Fibroblast of lung (primary cell): Measurements from ENCODE around the gene TLL1. TPM values are rescaled to one million over a fixed set of nuclear protein-coding genes. Genes with fewer than 3 reads are reported as not detected.
A peak's percentile ranks its signal among the peaks of the same experiment; 100 is the strongest.

Experiments
- DNase-seq, 2 donors: peaks; one replicate each; pipeline versions ENCODE4 v3.0.0 to v3.0.0-alpha.2; 2010; ENCODE audit warnings: low read depth in 2 of 2
- H2AFZ ChIP-seq: 2 replicates; pipeline ENCODE4 v1.5.1; 2012; ENCODE audit warnings: low read length, control low read depth, inconsistent platforms
- H3K27ac ChIP-seq: 2 replicates; pipeline ENCODE4 v1.5.1; 2011; ENCODE audit warnings: low read length, control low read depth; ENCODE audit not compliant: insufficient read depth
- H3K27me3 ChIP-seq: 2 replicates; pipeline ENCODE4 v1.5.1; 2011; ENCODE audit warnings: mild to moderate bottlenecking, low read length; ENCODE audit not compliant: control insufficient read depth, insufficient read depth
- H3K36me3 ChIP-seq: 2 replicates; pipeline ENCODE4 v1.5.1; 2011; ENCODE audit warnings: low read length; ENCODE audit not compliant: control insufficient read depth, insufficient read depth
- H3K4me1 ChIP-seq: 2 replicates; pipeline ENCODE4 v1.5.1; 2011; ENCODE audit warnings: low read length; ENCODE audit not compliant: control insufficient read depth, insufficient read depth; ENCODE audit errors: extremely low read depth
- H3K4me2 ChIP-seq: 2 replicates; pipeline ENCODE4 v1.5.1; 2011; ENCODE audit warnings: low read length, control low read depth; ENCODE audit not compliant: insufficient read depth; ENCODE audit errors: extremely low read depth
- H3K4me3 ChIP-seq, 4 experiments: fragments of 200-600 bp in 1 of 4; sonication (generic) in 1 of 4; replicated peaks in 1 of 4; 2 replicates each; pipeline ENCODE4 v1.5.1; 2011 to 2016; ENCODE audit warnings: low read length in 4 of 4, low read depth in 3 of 4, mild to moderate bottlenecking in 3 of 4, control low read depth in 2 of 4, inconsistent platforms in 1 of 4, mixed read lengths in 1 of 4; ENCODE audit not compliant: insufficient read depth in 1 of 4; ENCODE audit errors: control extremely low read depth in 1 of 4
- H3K79me2 ChIP-seq: 2 replicates; pipeline ENCODE4 v1.5.1; 2012; ENCODE audit warnings: mild to moderate bottlenecking, low read length, inconsistent platforms; ENCODE audit not compliant: control insufficient read depth, insufficient read depth
- H3K9ac ChIP-seq: 2 replicates; pipeline ENCODE4 v1.5.1; 2011; ENCODE audit warnings: mild to moderate bottlenecking, low read length, control low read depth; ENCODE audit not compliant: insufficient read depth
- H3K9me3 ChIP-seq: 2 replicates; pipeline ENCODE4 v1.5.1; 2012; ENCODE audit warnings: low read depth, low read length; ENCODE audit not compliant: control insufficient read depth, insufficient read depth
- H4K20me1 ChIP-seq: 2 replicates; pipeline ENCODE4 v1.5.1; 2011; ENCODE audit warnings: low read length; ENCODE audit not compliant: control insufficient read depth, insufficient read depth; ENCODE audit errors: extremely low read depth
- EZH2 ChIP-seq: IDR thresholded peaks from 2 replicates; pipeline ENCODE4 v1.5.1; 2012; ENCODE audit warnings: low read length, control low read depth, mild to moderate bottlenecking; ENCODE audit errors: missing control alignments
- polyA plus RNA-seq, 2 donors: library from polyadenylated mRNA; depleted of rRNA in 1 of 2; stranded (reverse) in 1 of 2; unstranded in 1 of 2; fragments of >200 nt; gene quantifications; 2 replicates each; pipeline ENCODE4 v1.2.1, GENCODE V29; 2011 to 2012; ENCODE audit warnings: missing spikeins in 1 of 2
- total RNA-seq: library from RNA; depleted of rRNA; stranded (reverse); fragments of >200 nt; gene quantifications from 2 replicates; pipeline ENCODE4 v1.2.1, GENCODE V29; 2014
- TF ChIP-seq, protein P1 (sequence below), 2 donors: IDR thresholded peaks in 1 of 2; conservative IDR thresholded peaks in 1 of 2; 1 replicate in 1 of 2; 2 replicates in 1 of 2; pipeline ENCODE4 v1.5.1; 2011 to 2012; ENCODE audit warnings: low read length in 2 of 2, control low read depth in 1 of 2, inconsistent platforms in 1 of 2, low read depth in 1 of 2, mild to moderate bottlenecking in 1 of 2

TLL1 gene
- total and polyA plus RNA-seq, 2 donors (not counting 1 experiment from before 2014, with no cell fraction given), result 0.33 to 2.7 TPM

DNA sequence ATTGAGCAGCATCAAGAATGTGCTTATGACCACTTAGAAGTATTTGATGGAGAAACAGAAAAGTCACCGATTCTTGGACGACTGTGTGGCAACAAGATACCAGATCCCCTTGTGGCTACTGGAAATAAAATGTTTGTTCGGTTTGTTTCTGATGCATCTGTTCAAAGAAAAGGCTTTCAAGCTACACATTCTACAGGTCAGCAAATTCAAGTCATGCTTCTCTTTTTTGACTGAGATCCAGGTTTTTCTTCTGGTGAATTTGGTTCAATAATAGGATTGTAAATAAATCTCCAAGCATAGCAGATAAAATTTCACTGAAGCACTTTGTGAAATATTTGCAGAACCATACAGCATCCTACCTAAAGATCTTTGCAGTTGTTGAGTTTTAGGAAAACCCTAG is 218.1 kb downstream of the TLL1 start:
- H2AFZ ChIP-seq, result no peak overlapping the region
- H3K9me3 ChIP-seq, result no peaks in the 10 kb centered on the region
- no peak overlapping the region for H3K9ac ChIP-seq
- H3K4me2 ChIP-seq, result no peak overlapping the region
- no peaks in the 10 kb centered on the region for H3K36me3 ChIP-seq
- no peak overlapping the region for H3K27ac ChIP-seq
- DNase-seq, result peak in 1 of 2 donors; percentile 1
- no peaks in the 10 kb centered on the region for H3K4me1 ChIP-seq
- no peaks in the 10 kb centered on the region for H3K27me3 ChIP-seq
- H3K4me3 ChIP-seq, result no peak overlapping the region
- TF ChIP-seq, protein P1, sequence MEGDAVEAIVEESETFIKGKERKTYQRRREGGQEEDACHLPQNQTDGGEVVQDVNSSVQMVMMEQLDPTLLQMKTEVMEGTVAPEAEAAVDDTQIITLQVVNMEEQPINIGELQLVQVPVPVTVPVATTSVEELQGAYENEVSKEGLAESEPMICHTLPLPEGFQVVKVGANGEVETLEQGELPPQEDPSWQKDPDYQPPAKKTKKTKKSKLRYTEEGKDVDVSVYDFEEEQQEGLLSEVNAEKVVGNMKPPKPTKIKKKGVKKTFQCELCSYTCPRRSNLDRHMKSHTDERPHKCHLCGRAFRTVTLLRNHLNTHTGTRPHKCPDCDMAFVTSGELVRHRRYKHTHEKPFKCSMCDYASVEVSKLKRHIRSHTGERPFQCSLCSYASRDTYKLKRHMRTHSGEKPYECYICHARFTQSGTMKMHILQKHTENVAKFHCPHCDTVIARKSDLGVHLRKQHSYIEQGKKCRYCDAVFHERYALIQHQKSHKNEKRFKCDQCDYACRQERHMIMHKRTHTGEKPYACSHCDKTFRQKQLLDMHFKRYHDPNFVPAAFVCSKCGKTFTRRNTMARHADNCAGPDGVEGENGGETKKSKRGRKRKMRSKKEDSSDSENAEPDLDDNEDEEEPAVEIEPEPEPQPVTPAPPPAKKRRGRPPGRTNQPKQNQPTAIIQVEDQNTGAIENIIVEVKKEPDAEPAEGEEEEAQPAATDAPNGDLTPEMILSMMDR (conservative IDR thresholded peaks at IDR 0.05 in 1 of 2, IDR thresholded peaks at IDR 0.05 in 1 of 2; ENCODE audit: low read depth in 1 of 2, low read length in 2 of 2), result no peak
- no peak for TF ChIP-seq EZH2
- no peaks in the 10 kb centered on the region for H4K20me1 ChIP-seq
- no peaks in the 10 kb centered on the region for H3K79me2 ChIP-seq

DNA sequence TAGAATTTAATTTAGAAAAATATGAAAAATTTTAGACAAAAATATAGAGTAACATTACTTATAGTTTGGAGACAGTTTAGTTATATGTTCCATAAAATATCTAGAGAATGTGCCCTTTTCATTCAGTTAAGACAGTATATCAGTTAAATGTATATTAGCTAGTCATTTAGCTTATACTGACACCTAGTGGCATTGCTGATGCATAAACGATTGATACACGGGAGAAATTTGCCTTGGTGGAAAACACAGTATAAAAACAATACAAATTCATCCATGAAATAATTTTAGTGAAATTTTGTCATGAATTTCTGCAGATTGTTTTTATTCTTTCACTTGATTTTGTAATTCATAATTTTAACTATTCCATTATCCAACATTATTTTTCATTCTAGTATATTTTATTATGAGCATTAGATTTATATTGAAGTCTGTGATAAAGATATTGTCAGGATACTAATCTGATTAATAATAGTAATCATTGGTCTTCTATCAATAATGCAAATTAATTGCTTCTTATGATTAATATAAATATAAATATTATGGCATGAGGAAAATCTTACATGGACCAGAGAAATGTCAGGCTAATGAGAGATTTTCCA is 219.0 kb downstream of the TLL1 start:
- TF ChIP-seq EZH2, result no peak
- TF ChIP-seq, protein P1 (conservative IDR thresholded peaks at IDR 0.05 in 1 of 2, IDR thresholded peaks at IDR 0.05 in 1 of 2; ENCODE audit: low read depth in 1 of 2, low read length in 2 of 2), result peak; percentile 58 to 69
- H3K27me3 ChIP-seq, result no peaks in the 10 kb centered on the region
- DNase-seq, result peak; percentile 23 to 60
- no peaks in the 10 kb centered on the region for H3K9me3 ChIP-seq
- H3K27ac ChIP-seq, result no peak overlapping the region
- H3K79me2 ChIP-seq, result no peaks in the 10 kb centered on the region
- no peak overlapping the region for H3K9ac ChIP-seq
- H3K4me2 ChIP-seq, result no peak overlapping the region
- no peak overlapping the region for H3K4me3 ChIP-seq
- no peaks in the 10 kb centered on the region for H4K20me1 ChIP-seq
- H3K4me1 ChIP-seq, result no peaks in the 10 kb centered on the region
- no peak overlapping the region for H2AFZ ChIP-seq
- H3K36me3 ChIP-seq, result no peaks in the 10 kb centered on the region

DNA sequence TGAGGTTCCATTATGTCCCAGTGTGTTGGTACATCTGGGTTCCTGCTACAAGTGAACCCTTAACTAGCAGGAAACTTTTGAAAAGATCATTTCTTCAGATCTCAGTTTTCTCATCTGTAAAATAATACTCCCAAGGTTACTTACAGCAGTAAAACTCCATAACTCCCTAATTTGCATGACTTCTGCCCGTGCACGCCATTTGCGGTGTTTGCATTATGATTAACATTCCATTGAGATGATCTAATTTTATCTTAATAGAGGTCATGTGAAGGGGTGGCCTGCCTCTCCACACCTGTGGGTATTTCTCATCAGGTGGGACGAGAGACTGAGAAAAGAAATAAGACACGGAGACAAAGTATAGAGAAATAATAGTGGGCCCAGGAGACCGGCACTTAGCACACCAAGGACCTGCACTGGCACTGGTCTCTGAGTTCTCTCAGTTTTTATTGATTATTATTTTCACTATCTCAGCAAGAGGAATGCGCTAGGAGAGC is 219.8 kb downstream of the TLL1 start:
- Histone ChIP-seq H2AFZ (no peak overlapping the region), H3K9me3 (no peaks in the 10 kb centered on the region), H4K20me1 (no peaks in the 10 kb centered on the region)

More for the DNA sequence above, 219.8 kb downstream of the TLL1 start:
- Histone ChIP-seq H3K4me3 (no peak overlapping the region), H3K27ac (no peak overlapping the region), H3K36me3 (no peaks in the 10 kb centered on the region), H3K27me3 (no peaks in the 10 kb centered on the region), H3K4me1 (no peaks in the 10 kb centered on the region), H3K9ac (no peak overlapping the region), H3K4me2 (no peak overlapping the region), H3K79me2 (no peaks in the 10 kb centered on the region)
- DNase-seq, result no peak
- no peak for TF ChIP-seq EZH2
- TF ChIP-seq, protein P1 (conservative IDR thresholded peaks at IDR 0.05 in 1 of 2, IDR thresholded peaks at IDR 0.05 in 1 of 2; ENCODE audit: low read depth in 1 of 2, low read length in 2 of 2), result no peak
